ENCODE measurements around the gene CBARP.

DNA sequence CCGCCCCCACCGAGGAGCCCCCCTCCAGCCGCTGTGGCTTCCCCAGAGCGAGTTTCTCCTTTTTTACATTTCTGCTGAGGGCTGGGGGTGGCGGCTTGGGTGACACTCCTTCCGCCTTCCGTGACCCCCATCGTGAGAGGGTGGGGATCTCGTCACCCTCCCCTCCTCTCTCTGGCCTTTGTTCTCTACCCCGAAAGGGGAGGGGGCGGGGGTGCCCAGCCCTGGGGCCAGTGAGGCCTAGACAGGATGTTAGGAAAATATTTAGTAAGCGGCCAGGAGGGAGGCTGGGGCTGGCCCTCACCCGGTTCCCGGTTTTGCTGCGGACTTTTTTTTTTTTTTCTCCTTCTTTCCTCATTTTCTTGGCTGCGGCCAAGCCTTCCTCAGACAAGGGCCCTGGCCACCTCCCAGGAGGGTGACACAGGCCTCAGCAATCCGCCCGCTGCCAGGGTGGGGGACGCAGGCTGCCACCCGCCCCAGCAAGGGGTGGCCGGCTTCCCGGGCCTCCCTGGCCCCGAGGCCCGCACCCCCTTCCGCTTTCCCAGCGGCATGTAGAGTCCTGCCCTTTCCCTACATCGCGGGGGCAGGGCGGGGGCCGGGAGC lies 14.5 kb upstream of the CBARP start:
- TF ChIP-seq, protein P1, sequence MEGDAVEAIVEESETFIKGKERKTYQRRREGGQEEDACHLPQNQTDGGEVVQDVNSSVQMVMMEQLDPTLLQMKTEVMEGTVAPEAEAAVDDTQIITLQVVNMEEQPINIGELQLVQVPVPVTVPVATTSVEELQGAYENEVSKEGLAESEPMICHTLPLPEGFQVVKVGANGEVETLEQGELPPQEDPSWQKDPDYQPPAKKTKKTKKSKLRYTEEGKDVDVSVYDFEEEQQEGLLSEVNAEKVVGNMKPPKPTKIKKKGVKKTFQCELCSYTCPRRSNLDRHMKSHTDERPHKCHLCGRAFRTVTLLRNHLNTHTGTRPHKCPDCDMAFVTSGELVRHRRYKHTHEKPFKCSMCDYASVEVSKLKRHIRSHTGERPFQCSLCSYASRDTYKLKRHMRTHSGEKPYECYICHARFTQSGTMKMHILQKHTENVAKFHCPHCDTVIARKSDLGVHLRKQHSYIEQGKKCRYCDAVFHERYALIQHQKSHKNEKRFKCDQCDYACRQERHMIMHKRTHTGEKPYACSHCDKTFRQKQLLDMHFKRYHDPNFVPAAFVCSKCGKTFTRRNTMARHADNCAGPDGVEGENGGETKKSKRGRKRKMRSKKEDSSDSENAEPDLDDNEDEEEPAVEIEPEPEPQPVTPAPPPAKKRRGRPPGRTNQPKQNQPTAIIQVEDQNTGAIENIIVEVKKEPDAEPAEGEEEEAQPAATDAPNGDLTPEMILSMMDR (IDR thresholded peaks at IDR 0.05 in 2 of 3, conservative IDR thresholded peaks at IDR 0.05 in 1 of 3; ENCODE audit: insufficient read depth in 2 of 3, low read depth in 1 of 3, low read length in 3 of 3): no peak
- TF ChIP-seq YY1 (IDR thresholded peaks at IDR 0.05; ENCODE audit: borderline replicate concordance in 1 of 3, control insufficient read depth in 1 of 3, extremely low read depth in 1 of 3, insufficient read depth in 3 of 3, insufficient read length in 1 of 3, insufficient replicate concordance in 2 of 3, low read depth in 1 of 3, low read length in 2 of 3): no peak
- no peak for TF ChIP-seq EZH2 (IDR thresholded peaks at IDR 0.05; ENCODE audit: borderline replicate concordance, low read depth, low read length)
- TF ChIP-seq DPF2 (IDR thresholded peaks at IDR 0.05): no peak
- TF ChIP-seq ZNF584 (CRISPR knock-in tag; IDR thresholded peaks at IDR 0.05; ENCODE audit: low read depth): no peak
- TF ChIP-seq ETV1 (tag; conservative IDR thresholded peaks at IDR 0.05; ENCODE audit: low read depth): no peak
- TF ChIP-seq RFX5 (IDR thresholded peaks at IDR 0.05; ENCODE audit: low read depth, low read length): no peak
- no peak for TF ChIP-seq POLR2A (conservative IDR thresholded peaks at IDR 0.05)
- no peak for TF ChIP-seq POLR2AphosphoS2 (IDR thresholded peaks at IDR 0.05; ENCODE audit: low read length)
- TF ChIP-seq RCOR1 (IDR thresholded peaks at IDR 0.05; ENCODE audit: borderline replicate concordance in 1 of 2, low read depth in 2 of 2, low read length in 2 of 2): no peak
- TF ChIP-seq, protein P2, sequence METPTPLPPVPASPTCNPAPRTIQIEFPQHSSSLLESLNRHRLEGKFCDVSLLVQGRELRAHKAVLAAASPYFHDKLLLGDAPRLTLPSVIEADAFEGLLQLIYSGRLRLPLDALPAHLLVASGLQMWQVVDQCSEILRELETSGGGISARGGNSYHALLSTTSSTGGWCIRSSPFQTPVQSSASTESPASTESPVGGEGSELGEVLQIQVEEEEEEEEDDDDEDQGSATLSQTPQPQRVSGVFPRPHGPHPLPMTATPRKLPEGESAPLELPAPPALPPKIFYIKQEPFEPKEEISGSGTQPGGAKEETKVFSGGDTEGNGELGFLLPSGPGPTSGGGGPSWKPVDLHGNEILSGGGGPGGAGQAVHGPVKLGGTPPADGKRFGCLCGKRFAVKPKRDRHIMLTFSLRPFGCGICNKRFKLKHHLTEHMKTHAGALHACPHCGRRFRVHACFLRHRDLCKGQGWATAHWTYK (CRISPR knock-in tag; IDR thresholded peaks at IDR 0.05): no peak
- no peak for TF ChIP-seq HIVEP1 (CRISPR knock-in tag; IDR thresholded peaks at IDR 0.05)

All from K562 (cell line).